ENCODE results near the gene HOXB5.
A peak's percentile ranks its signal among the peaks of the same experiment; 100 is the strongest.

HOXB5 gene

GRCh38 chr17:48546137-48546923, 47.2 kb downstream of the HOXB5 start:
- no peak for TF ChIP-seq CTCF (IDR thresholded peaks at IDR 0.05; ENCODE audit: insufficient read depth, low read length, poor library complexity, severe bottlenecking)
- no peak for DNase-seq (ENCODE audit: extremely low read depth, insufficient read length)
- Histone ChIP-seq H3K36me3 (ENCODE audit: control insufficient read depth, insufficient read depth, low read length) (no peaks in the 10 kb centered on the region), H3K27me3 (replicated peaks; ENCODE audit: control insufficient read depth, insufficient read depth, low read length) (no peaks in the 10 kb centered on the region), H3K4me3 (replicated peaks; ENCODE audit: low read depth, low read length) (no peak overlapping the region)

- Histone ChIP-seq H3K27me3 (replicated peaks; ENCODE audit: control insufficient read depth, insufficient read depth, low read length) (no peaks in the 10 kb centered on the region), H3K36me3 (ENCODE audit: control insufficient read depth, insufficient read depth, low read length) (no peaks in the 10 kb centered on the region)
- no peak for TF ChIP-seq CTCF (IDR thresholded peaks at IDR 0.05; ENCODE audit: insufficient read depth, low read length, poor library complexity, severe bottlenecking)
Measured at GRCh38 chr17:48545539-48545938, 48.0 kb downstream of the HOXB5 start.

GRCh38 chr17:48545022-48545375, 48.6 kb downstream of the HOXB5 start, which contains the start of gene HOXB2:
Gene HOXB2, minus strand, starts transcription at chr17:48545109. Its CDS starts 198 bp downstream, at chr17:48544911.
- no peak for TF ChIP-seq CTCF (IDR thresholded peaks at IDR 0.05; ENCODE audit: insufficient read depth, low read length, poor library complexity, severe bottlenecking)
- no peak for DNase-seq (ENCODE audit: extremely low read depth, insufficient read length)
- no peaks in the 10 kb centered on the region for H3K36me3 ChIP-seq (ENCODE audit: control insufficient read depth, insufficient read depth, low read length)
- no peaks in the 10 kb centered on the region for H3K27me3 ChIP-seq (replicated peaks; ENCODE audit: control insufficient read depth, insufficient read depth, low read length)
- H3K4me3 ChIP-seq (replicated peaks; ENCODE audit: low read depth, low read length), result peak within 1 kb of the TSS; percentile 56

More at GRCh38 chr17:48545539-48545938, 48.0 kb downstream of the HOXB5 start:
- no peak for DNase-seq (ENCODE audit: extremely low read depth, insufficient read length)
- no peak overlapping the region for H3K4me3 ChIP-seq (replicated peaks; ENCODE audit: low read depth, low read length)

- DNase-seq (ENCODE audit: extremely low read depth, insufficient read length), result peak; percentile 38
- no peaks in the 10 kb centered on the region for H3K36me3 ChIP-seq (ENCODE audit: control insufficient read depth, insufficient read depth, low read length)
- H3K4me3 ChIP-seq (replicated peaks; ENCODE audit: low read depth, low read length), result peak overlapping the region; percentile 56
- no peaks in the 10 kb centered on the region for H3K27me3 ChIP-seq (replicated peaks; ENCODE audit: control insufficient read depth, insufficient read depth, low read length)
- no peak for TF ChIP-seq CTCF (IDR thresholded peaks at IDR 0.05; ENCODE audit: insufficient read depth, low read length, poor library complexity, severe bottlenecking)
Measured at GRCh38 chr17:48544349-48545021, 49.1 kb downstream of the HOXB5 start.

GRCh38 chr17:48543854-48544348, 49.7 kb downstream of the HOXB5 start:
- DNase-seq (ENCODE audit: extremely low read depth, insufficient read length), result no peak
- Histone ChIP-seq H3K4me3 (replicated peaks; ENCODE audit: low read depth, low read length) (peak overlapping the region; percentile 56), H3K36me3 (ENCODE audit: control insufficient read depth, insufficient read depth, low read length) (no peaks in the 10 kb centered on the region), H3K27me3 (replicated peaks; ENCODE audit: control insufficient read depth, insufficient read depth, low read length) (no peaks in the 10 kb centered on the region)
- no peak for TF ChIP-seq CTCF (IDR thresholded peaks at IDR 0.05; ENCODE audit: insufficient read depth, low read length, poor library complexity, severe bottlenecking)

All from GM06990 (cell line).